ENCODE data around the gene PKMYT1. TPM values are rescaled to one million over a fixed set of nuclear protein-coding genes. Genes with fewer than 3 reads are reported as not detected.

PKMYT1 gene
- total RNA-seq: 5.1 and 6.1 TPM in 2 replicates

DNA sequence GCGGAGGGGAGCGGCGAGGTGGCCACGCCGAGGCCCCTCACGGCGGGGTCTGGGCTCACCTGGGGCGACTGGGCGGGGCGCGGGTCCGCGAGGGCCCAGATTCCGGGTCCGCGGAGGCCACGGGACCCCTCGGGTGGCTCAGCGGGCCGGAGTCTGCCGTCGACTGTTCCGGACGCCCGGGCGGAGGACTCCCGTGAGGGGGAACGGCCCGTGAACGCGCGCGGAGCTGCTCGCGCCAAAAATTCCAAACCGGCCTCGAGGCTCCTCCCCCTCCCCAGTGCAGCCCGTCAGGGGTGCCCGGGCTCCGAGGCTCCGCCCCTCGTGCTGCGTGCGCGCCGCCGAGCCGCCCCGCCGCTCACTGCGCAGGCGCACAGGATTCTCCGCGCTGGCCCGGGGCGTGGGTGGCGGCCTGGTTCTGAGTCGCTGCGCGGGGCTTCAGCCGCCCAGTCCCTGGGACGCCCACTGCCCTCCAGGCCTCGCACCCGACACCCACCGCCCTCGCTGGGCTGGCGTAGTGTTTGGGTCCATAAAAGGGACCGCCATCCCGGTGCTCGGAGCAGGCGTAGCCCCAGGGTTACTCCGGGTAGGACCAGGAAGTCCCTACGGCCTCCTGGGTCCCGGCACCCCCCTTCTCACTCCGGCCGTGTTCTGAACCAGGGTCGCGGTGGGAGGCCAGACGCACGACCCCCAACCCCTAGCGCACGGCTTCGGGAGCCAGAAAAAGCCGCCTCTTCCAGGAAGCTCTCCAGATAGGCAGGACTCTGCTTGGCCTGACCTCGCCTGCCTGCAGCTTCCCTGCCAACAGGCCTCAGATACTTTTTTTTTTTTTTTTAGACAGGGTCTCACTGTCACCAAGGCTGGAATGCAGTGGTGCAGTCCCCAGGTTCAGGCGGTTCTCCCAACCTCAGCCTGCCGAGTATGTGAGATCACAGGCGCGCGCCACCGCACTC, at the start of gene PKMYT1:
PKMYT1 (minus strand) TSS at position 220 of the 950 bp plus-strand sequence. CDS start 789 bp downstream, outside the sequence.
- no peak for DNase-seq (ENCODE audit: low read depth)

DNA sequence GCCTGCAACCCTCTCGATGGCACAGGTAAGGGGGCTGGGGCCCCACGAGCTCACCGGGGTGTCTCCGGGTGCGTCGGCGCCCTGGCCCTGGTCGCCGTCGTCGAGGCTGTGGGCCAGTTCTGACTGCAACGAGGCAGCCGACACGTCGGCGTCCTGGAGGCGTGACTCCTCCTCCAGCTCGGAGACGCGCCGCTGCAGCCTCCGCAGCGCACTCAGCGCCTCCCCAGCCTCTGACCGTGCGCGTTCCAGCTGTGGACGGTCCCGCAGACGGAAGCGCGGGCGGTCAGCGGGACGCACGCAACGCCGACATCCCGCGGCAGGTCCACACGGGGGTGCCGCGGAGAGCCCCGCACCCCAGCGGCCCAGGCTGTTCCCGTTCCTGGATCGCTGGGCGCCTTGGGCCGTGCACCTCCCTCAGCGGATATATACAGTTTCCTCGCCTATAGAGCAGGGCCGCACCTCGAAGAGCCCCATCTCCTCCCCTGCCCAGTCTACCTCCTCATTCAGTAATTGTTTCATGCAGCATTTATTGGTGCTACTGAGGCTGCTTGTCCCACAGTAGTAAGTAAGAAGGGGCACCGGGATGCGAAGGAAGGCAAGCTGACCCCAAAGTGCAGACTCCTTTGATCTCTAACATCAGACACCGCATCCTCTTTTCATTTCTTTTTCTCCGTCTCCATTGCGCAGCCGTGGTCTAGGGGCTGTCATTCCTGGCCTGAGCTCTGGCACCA, 49.4 kb upstream of the PKMYT1 start:
- peaks cover 4% of the 10 kb centered on the region for H3K36me3 ChIP-seq (ENCODE audit: control insufficient read depth, insufficient read depth, low read length)
- H3K4me3 ChIP-seq (ENCODE audit: low read depth, low read length): no peak overlapping the region
- H3K27me3 ChIP-seq (ENCODE audit: control insufficient read depth, insufficient read depth, low read length): peaks cover 60% of the 10 kb centered on the region
- no peak for DNase-seq (ENCODE audit: low read depth)
- TF ChIP-seq, protein P1, sequence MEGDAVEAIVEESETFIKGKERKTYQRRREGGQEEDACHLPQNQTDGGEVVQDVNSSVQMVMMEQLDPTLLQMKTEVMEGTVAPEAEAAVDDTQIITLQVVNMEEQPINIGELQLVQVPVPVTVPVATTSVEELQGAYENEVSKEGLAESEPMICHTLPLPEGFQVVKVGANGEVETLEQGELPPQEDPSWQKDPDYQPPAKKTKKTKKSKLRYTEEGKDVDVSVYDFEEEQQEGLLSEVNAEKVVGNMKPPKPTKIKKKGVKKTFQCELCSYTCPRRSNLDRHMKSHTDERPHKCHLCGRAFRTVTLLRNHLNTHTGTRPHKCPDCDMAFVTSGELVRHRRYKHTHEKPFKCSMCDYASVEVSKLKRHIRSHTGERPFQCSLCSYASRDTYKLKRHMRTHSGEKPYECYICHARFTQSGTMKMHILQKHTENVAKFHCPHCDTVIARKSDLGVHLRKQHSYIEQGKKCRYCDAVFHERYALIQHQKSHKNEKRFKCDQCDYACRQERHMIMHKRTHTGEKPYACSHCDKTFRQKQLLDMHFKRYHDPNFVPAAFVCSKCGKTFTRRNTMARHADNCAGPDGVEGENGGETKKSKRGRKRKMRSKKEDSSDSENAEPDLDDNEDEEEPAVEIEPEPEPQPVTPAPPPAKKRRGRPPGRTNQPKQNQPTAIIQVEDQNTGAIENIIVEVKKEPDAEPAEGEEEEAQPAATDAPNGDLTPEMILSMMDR (IDR thresholded peaks at IDR 0.05; ENCODE audit: insufficient read depth, low read length, poor library complexity, severe bottlenecking): no peak

More for the DNA sequence above, at the start of gene PKMYT1:
- Histone ChIP-seq H3K4me3 (ENCODE audit: low read depth, low read length) (peak within 1 kb of the TSS; percentile 82), H3K36me3 (ENCODE audit: control insufficient read depth, insufficient read depth, low read length) (no peaks in the 10 kb centered on the region), H3K27me3 (ENCODE audit: control insufficient read depth, insufficient read depth, low read length) (no peaks in the 10 kb centered on the region)
- TF ChIP-seq, protein P1 (IDR thresholded peaks at IDR 0.05; ENCODE audit: insufficient read depth, low read length, poor library complexity, severe bottlenecking): no peak

DNA sequence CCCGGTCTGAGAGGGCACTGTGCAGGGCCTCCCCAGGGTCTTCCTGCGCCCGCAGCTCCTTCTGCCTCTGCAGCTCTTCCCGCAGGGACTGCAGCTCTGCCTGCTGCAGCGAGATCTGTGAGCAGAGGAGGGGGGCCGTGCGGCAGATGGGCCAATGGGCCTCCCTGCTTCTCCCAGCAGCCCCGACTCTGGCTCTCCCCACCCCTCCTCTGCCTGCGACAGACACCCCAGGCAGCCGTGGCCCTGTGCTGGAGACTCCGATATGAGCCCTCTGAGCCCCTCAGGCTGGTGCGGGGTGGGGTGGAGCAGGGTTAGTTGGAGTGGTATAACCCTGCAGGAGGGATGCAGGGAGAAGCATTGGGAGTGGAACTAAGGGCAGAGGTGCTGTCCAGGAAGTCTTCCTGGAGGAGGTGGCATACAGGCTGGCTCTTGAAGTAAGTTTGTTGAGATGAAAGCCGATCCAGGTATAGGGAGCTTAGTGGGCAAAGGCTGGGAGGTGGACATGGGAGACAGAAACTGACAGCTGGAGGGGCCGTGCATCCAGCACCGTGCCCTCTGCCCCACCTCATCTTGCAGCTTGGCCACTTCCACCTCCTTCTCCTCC, 48.6 kb upstream of the PKMYT1 start:
- DNase-seq (ENCODE audit: low read depth): no peak
- H3K36me3 ChIP-seq (ENCODE audit: control insufficient read depth, insufficient read depth, low read length): peaks cover 4% of the 10 kb centered on the region
- no peak overlapping the region for H3K4me3 ChIP-seq (ENCODE audit: low read depth, low read length)
- TF ChIP-seq, protein P1 (IDR thresholded peaks at IDR 0.05; ENCODE audit: insufficient read depth, low read length, poor library complexity, severe bottlenecking): no peak
- peaks cover 52% of the 10 kb centered on the region for H3K27me3 ChIP-seq (ENCODE audit: control insufficient read depth, insufficient read depth, low read length)

DNA sequence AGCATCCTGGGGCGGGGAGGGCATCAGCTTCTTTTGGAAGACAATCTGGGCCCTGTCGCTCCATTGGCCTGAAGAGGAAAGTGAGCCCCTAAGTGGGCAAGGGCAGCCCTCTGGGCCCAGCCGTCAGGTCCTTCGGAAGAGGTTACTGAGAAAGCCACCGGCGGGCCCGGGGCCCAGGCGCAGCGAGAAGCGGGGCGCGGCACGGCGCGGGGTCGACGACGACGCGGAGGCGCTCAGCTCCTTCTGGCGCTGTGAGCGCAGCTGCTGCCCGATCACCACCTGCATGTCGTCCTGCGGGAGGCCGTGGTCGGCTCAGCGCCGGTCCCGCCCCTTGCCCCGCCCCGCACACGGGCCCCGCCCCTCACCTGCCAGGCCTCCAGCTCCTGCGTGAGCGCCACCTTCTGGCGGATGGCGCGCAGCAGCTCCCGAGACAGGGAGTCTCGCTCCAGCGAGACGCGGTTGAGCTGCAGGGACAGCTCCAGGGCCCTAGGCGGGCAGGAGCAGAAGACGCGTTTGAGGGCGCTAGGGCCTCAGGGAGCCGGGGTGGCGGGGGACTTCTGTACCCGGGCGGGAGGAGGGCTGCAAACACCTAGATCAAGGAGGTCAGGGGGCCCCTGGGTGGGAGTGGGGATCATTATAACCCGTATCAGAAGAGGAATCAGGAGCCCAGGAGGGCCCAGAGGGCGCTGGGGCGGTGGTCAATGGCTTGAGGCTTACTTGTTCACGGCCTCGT, 47.9 kb upstream of the PKMYT1 start:
- H3K36me3 ChIP-seq (ENCODE audit: control insufficient read depth, insufficient read depth, low read length): peaks cover 4% of the 10 kb centered on the region
- peaks cover 45% of the 10 kb centered on the region for H3K27me3 ChIP-seq (ENCODE audit: control insufficient read depth, insufficient read depth, low read length)
- no peak overlapping the region for H3K4me3 ChIP-seq (ENCODE audit: low read depth, low read length)
- TF ChIP-seq, protein P1 (IDR thresholded peaks at IDR 0.05; ENCODE audit: insufficient read depth, low read length, poor library complexity, severe bottlenecking): peak; percentile 82
- no peak for DNase-seq (ENCODE audit: low read depth)

DNA sequence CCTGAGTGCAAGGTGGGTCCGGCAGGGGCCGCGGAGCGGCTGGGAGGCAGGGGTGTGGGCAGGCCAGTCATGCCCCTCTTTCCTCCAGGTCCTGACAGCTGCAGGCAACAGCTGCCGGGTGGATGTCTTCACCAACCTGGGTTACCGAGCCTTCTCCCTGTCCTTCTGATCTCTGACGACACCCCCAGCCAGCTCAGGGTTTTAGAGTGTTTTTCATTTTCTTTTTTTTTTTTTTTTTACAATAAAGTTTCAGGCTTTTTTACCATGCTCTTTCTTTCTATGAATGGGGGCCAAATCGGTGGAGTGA, 47.2 kb upstream of the PKMYT1 start:
- H3K27me3 ChIP-seq (ENCODE audit: control insufficient read depth, insufficient read depth, low read length): peaks cover 38% of the 10 kb centered on the region
- H3K4me3 ChIP-seq (ENCODE audit: low read depth, low read length): no peak overlapping the region
- peaks cover 4% of the 10 kb centered on the region for H3K36me3 ChIP-seq (ENCODE audit: control insufficient read depth, insufficient read depth, low read length)
- no peak for DNase-seq (ENCODE audit: low read depth)
- TF ChIP-seq, protein P1 (IDR thresholded peaks at IDR 0.05; ENCODE audit: insufficient read depth, low read length, poor library complexity, severe bottlenecking): no peak
